CD14-positive monocyte (primary cell): ENCODE data around the gene CBLC. TPM values are rescaled to one million over a fixed set of nuclear protein-coding genes. Genes with fewer than 3 reads are reported as not detected.

Source experiments
- DNase-seq, 3 donors: peaks; one replicate each; pipeline ENCODE4 v3.0.0-alpha.2; 2011 to 2022
- H2AFZ ChIP-seq: 2 replicates; pipeline ENCODE4 v1.6.0; 2012; ENCODE audit warnings: mild to moderate bottlenecking, low read depth, low read length, inconsistent platforms; ENCODE audit not compliant: insufficient read depth, poor library complexity, severe bottlenecking
- H3K27ac ChIP-seq, 2 donors: 1 replicate in 1 of 2; 2 replicates in 1 of 2; pipeline ENCODE4 v1.5.1; 2012 to 2013; ENCODE audit warnings: low read length in 2 of 2, control low read depth in 1 of 2, inconsistent platforms in 1 of 2, low read depth in 1 of 2, mild to moderate bottlenecking in 1 of 2
- H3K27me3 ChIP-seq, 2 donors: one replicate each; pipeline versions ENCODE4 v1.6.0 to v1.6.1; 2011 to 2013; ENCODE audit warnings: low read length in 2 of 2; ENCODE audit not compliant: control insufficient read depth in 2 of 2, insufficient read depth in 2 of 2
- H3K36me3 ChIP-seq, 2 donors: replicated peaks in 1 of 2; 1 replicate in 1 of 2; 2 replicates in 1 of 2; pipeline versions ENCODE4 v1.5.1 to v1.6.1; 2012 to 2013; ENCODE audit warnings: low read length in 2 of 2, control low read depth in 1 of 2, inconsistent platforms in 1 of 2, mild to moderate bottlenecking in 1 of 2; ENCODE audit not compliant: insufficient read depth in 2 of 2, control insufficient read depth in 1 of 2
- H3K4me1 ChIP-seq, 2 donors: 1 replicate in 1 of 2; 2 replicates in 1 of 2; pipeline versions ENCODE4 v1.5.1 to v1.6.1; 2012 to 2013; ENCODE audit warnings: low read length in 2 of 2, control low read depth in 1 of 2, inconsistent platforms in 1 of 2, mild to moderate bottlenecking in 1 of 2, moderate library complexity in 1 of 2; ENCODE audit not compliant: insufficient read depth in 2 of 2, control insufficient read depth in 1 of 2
- H3K4me2 ChIP-seq: replicated peaks from 2 replicates; pipeline ENCODE3; 2012; ENCODE audit warnings: low read length, moderate library complexity, mild to moderate bottlenecking; ENCODE audit not compliant: poor library complexity, severe bottlenecking; ENCODE audit errors: extremely low read depth
- H3K4me3 ChIP-seq, 3 experiments: fragments of 200-600 bp in 1 of 3; sonication (generic) in 1 of 3; replicated peaks in 1 of 3; 1 replicate in 2 of 3; 2 replicates in 1 of 3; pipeline ENCODE4 v1.5.1; 2011 to 2013; ENCODE audit warnings: low read length in 3 of 3, mild to moderate bottlenecking in 3 of 3, control low read depth in 2 of 3, low read depth in 2 of 3, inconsistent platforms in 1 of 3, moderate library complexity in 1 of 3
- H3K79me2 ChIP-seq: 2 replicates; pipeline ENCODE4 v1.6.0; 2012; ENCODE audit warnings: mild to moderate bottlenecking, control low read depth, inconsistent platforms, low read length, moderate library complexity; ENCODE audit not compliant: insufficient read depth
- H3K9ac ChIP-seq: 2 replicates; pipeline ENCODE4 v1.6.0; 2017; ENCODE audit warnings: low read length, mild to moderate bottlenecking; ENCODE audit not compliant: insufficient read depth, poor library complexity, severe bottlenecking
- H3K9me3 ChIP-seq, 2 donors: replicated peaks in 1 of 2; 1 replicate in 1 of 2; 2 replicates in 1 of 2; pipeline versions ENCODE4 v1.5.1 to v1.6.1; 2012 to 2013; ENCODE audit warnings: low read length in 2 of 2, control low read depth in 1 of 2; ENCODE audit not compliant: control insufficient read depth in 1 of 2, insufficient read depth in 1 of 2
- H4K20me1 ChIP-seq: 2 replicates; pipeline ENCODE4 v1.6.0; 2012; ENCODE audit warnings: mild to moderate bottlenecking, low read length, control low read depth, moderate library complexity; ENCODE audit not compliant: insufficient read depth
- H3K27ac Mint-ChIP-seq, 7 donors: one replicate each; pipeline ENCODE4 v1.8.0; 2020; ENCODE audit warnings: mild to moderate bottlenecking in 7 of 7, mixed read lengths in 7 of 7, moderate library complexity in 6 of 7, inconsistent platforms in 2 of 7
- H3K27me3 Mint-ChIP-seq, 3 donors: one replicate each; pipeline ENCODE4 v1.8.0; 2021 to 2022; ENCODE audit warnings: low read depth in 3 of 3, mild to moderate bottlenecking in 3 of 3, mixed read lengths in 3 of 3, moderate library complexity in 3 of 3, inconsistent platforms in 1 of 3
- H3K36me3 Mint-ChIP-seq, 2 donors: one replicate each; pipeline ENCODE4 v1.8.0; 2020; ENCODE audit warnings: mixed read lengths in 2 of 2, inconsistent platforms in 1 of 2, mild to moderate bottlenecking in 1 of 2
- H3K4me1 Mint-ChIP-seq: one replicate; pipeline ENCODE4 v1.8.0; 2020; ENCODE audit warnings: mild to moderate bottlenecking, mixed read lengths
- H3K4me3 Mint-ChIP-seq, 2 donors: one replicate each; pipeline ENCODE4 v1.8.0; 2020; ENCODE audit warnings: mild to moderate bottlenecking in 2 of 2, mixed read lengths in 2 of 2, moderate library complexity in 1 of 2
- H3K9me3 Mint-ChIP-seq, 7 donors: one replicate each; pipeline ENCODE4 v1.8.0; 2020 to 2022; ENCODE audit warnings: mixed read lengths in 7 of 7, mild to moderate bottlenecking in 6 of 7, moderate library complexity in 6 of 7, inconsistent platforms in 2 of 7
- WGBS: methylation state at CpG from one replicate; pipeline ENCODE4 v1.1.5; 2013; ENCODE audit warnings: missing lambda C conversion rate; ENCODE audit not compliant: insufficient coverage; 5-methylcytosine and 5-hydroxymethylcytosine counted together
- intact Hi-C, 2 donors: fragments of 100-400 bp; cut with micrococcal nuclease; formaldehyde crosslinking; loops; one replicate each; pipeline versions ENCODE4 v1.15.0 to v1.15.1; 2023
- polyA plus RNA-seq, 3 donors: library from polyadenylated mRNA; depleted of rRNA in 1 of 3; unstranded in 2 of 3; stranded (reverse) in 1 of 3; fragments of 300-500 nt in 2 of 3; fragments of >200 nt in 1 of 3; fragmentation: Illumina TruSeq in 2 of 3; gene quantifications; 1 replicate in 2 of 3; 2 replicates in 1 of 3; pipeline ENCODE4 v1.2.3, GENCODE V29; 2012 to 2021
- small RNA-seq: library from RNA; depleted of rRNA; stranded (forward); fragments of <200 nt; gene quantifications from one replicate; pipeline ENCODE3, GENCODE V24; 2012; ENCODE audit warnings: low read depth; ENCODE audit not compliant: insufficient read length
- TF ChIP-seq, protein P1 (sequence below): fragments of 200-600 bp; IDR thresholded peaks from one replicate; pipeline ENCODE4 v1.8.0; 2022; ENCODE audit warnings: antibody characterized with exemption, mild to moderate bottlenecking

The CBLC gene
- polyA plus RNA-seq, 3 donors: not detected

- H3K27me3 ChIP-seq: peaks cover 0 to 3% of the 10 kb centered on the region in 2 donors
- intact Hi-C loops: loop anchor here (2.0 to 10.0 kb wide), 6 partner anchors 20 to 274 kb away; partner anchors contain the start of gene CLPTM1 (in 1 of the 2)
- TF ChIP-seq, protein P1, sequence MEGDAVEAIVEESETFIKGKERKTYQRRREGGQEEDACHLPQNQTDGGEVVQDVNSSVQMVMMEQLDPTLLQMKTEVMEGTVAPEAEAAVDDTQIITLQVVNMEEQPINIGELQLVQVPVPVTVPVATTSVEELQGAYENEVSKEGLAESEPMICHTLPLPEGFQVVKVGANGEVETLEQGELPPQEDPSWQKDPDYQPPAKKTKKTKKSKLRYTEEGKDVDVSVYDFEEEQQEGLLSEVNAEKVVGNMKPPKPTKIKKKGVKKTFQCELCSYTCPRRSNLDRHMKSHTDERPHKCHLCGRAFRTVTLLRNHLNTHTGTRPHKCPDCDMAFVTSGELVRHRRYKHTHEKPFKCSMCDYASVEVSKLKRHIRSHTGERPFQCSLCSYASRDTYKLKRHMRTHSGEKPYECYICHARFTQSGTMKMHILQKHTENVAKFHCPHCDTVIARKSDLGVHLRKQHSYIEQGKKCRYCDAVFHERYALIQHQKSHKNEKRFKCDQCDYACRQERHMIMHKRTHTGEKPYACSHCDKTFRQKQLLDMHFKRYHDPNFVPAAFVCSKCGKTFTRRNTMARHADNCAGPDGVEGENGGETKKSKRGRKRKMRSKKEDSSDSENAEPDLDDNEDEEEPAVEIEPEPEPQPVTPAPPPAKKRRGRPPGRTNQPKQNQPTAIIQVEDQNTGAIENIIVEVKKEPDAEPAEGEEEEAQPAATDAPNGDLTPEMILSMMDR: no peak
- no peaks in the 10 kb centered on the region for H3K79me2 ChIP-seq
- DNase-seq: no peak
- H3K4me2 ChIP-seq: peak overlapping the region; percentile 98
- Mint-ChIP-seq H3K36me3 (peaks cover 6 to 11% of the 10 kb centered on the region in 2 donors), H3K9me3 (peaks cover 0 to 3% (median 0%) of the 10 kb centered on the region in 7 donors), H3K4me1 (peaks cover 47% of the 10 kb centered on the region), H3K27ac (peak overlapping the region in 4 of 7 donors; percentile 26 to 82 (median 54)), H3K4me3 (peak overlapping the region; percentile 96), H3K27me3 (peaks cover 16 to 34% (median 26%) of the 10 kb centered on the region in 3 donors)
- no peak overlapping the region for H3K9ac ChIP-seq
- H3K9me3 ChIP-seq: no peaks in the 10 kb centered on the region
- peaks cover 45 to 53% of the 10 kb centered on the region in 2 donors for H3K4me1 ChIP-seq
- H2AFZ ChIP-seq: no peak overlapping the region
- 32% methylated on average over 11 of the region's 18 CpGs for WGBS
- peaks cover 38% of the 10 kb centered on the region for H4K20me1 ChIP-seq
- H3K36me3 ChIP-seq: no peaks in the 10 kb centered on the region
- H3K27ac ChIP-seq: no peak overlapping the region
- peak overlapping the region in 1 of 3 experiments; percentile 94 for H3K4me3 ChIP-seq
These were observed 71.2 kb downstream of the CBLC start for GRCh38 chr19:44848812-44849447.

Small RNA genes within 50 kb of the gene (small RNA-seq; reads per million reads assigned to genes)
- not detected for gene RF00156

Other genes with a start within 250 kb of the CBLC start
- not detected for gene CEACAM20, start 248.2 kb upstream of the CBLC start, polyA plus RNA-seq
- gene IGSF23, start 164.3 kb upstream of the CBLC start, polyA plus RNA-seq: under 1 TPM; 0.23 to 0.46 (median 0.44) TPM
- 10 to 100 TPM; 10.1 to 20.2 (median 12.9) TPM for gene PVR, start 134.0 kb upstream of the CBLC start, polyA plus RNA-seq
- 1 to 10 TPM in 1 of 3 donors, not detected in 2; 7.6 TPM for gene CEACAM19, start 106.4 kb upstream of the CBLC start, polyA plus RNA-seq
- not detected for gene CEACAM16, start 78.7 kb upstream of the CBLC start, polyA plus RNA-seq
- gene BCL3, start 29.2 kb upstream of the CBLC start, polyA plus RNA-seq: 100 to 1,000 TPM in 1 of 3 donors, 10 to 100 TPM in 2; 18.7 to 160 (median 23.1) TPM
- under 1 TPM in 1 of 3 donors, not detected in 2; 0.09 TPM for gene BCAM, start 31.2 kb downstream of the CBLC start, polyA plus RNA-seq
- 10 to 100 TPM in 1 of 3 donors, 1 to 10 TPM in 2; 5.6 to 18.2 (median 9.3) TPM for gene NECTIN2, start 68.4 kb downstream of the CBLC start, polyA plus RNA-seq
- gene TOMM40, start 113.4 kb downstream of the CBLC start, polyA plus RNA-seq: 10 to 100 TPM; 15.0 to 25.4 (median 16.4) TPM
- 1 to 10 TPM in 1 of 3 donors, under 1 TPM in 1, not detected in 1; 0.30 to 1.0 TPM for gene APOE, start 127.9 kb downstream of the CBLC start, polyA plus RNA-seq
- under 1 TPM in 1 of 3 donors, not detected in 2; 0.20 TPM for gene APOC1, start 136.7 kb downstream of the CBLC start, polyA plus RNA-seq
- not detected for gene APOC4, start 164.3 kb downstream of the CBLC start, polyA plus RNA-seq
- gene APOC2, start 168.2 kb downstream of the CBLC start, polyA plus RNA-seq: not detected
- 10 to 100 TPM; 14.7 to 84.3 (median 20.0) TPM for gene CLPTM1, start 177.5 kb downstream of the CBLC start, polyA plus RNA-seq
- 10 to 100 TPM; 32.3 to 35.0 (median 34.4) TPM for gene RELB, start 223.6 kb downstream of the CBLC start, polyA plus RNA-seq